Measurements from ENCODE around the gene YBEY.

The YBEY gene

DNA sequence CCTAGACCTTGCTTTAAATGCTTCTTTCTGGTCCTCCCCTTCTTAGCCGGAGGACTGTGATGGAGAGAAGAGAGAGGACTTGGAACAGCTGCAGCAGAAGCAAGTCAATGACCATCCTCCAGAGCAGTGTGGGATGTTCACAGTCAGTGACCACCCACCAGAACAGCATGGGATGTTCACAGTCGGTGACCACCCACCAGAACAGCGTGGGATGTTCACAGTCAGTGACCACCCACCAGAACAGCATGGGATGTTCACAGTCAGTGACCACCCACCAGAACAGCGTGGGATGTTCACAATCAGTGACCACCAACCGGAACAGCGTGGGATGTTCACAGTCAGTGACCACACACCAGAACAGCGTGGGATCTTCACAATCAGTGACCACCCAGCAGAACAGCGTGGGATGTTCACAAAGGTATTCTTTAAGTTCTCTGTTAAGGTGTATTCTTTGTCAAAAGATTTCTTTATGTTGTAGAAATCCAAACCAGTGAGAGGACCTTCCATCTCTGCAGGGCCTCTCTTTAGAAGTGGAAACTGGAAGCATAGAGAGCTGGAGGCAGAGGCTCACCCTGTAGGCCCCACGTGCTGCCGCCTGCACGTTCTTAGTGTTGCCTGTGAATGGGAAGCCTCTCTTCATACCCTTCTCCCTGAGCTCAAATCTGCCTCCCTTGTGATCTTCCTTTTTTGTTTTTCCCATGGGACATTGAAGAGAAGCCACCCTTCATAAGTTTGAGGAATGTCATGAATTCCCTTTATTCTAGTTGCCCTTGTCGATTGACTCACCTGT, 48.4 kb downstream of the YBEY start:
- DNase-seq: no peak

DNA sequence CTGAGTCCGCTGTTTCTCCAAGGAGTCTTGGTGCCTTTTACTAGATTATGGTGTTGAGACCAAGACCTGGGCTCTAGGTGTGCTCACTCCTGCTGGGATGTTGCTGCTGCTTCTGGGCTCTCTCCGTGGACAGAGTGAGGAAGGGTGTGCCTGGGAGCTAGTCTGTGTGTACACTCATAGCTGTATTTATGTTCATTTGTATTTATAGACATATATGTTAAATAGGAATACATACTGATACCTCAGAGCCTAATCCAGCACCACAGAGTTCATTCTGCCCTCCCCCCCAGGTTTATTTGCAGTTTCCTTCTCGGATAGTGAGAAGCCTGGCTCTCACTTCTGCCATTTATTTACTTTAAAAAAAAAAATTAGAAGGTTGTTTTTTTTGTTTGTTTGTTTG, 50.5 kb downstream of the YBEY start:
- DNase-seq: no peak

GRCh38 chr21:46340998-46341397, 54.9 kb downstream of the YBEY start:
- no peak for DNase-seq

- DNase-seq: no peak
Measured at GRCh38 chr21:46344219-46344915, 58.2 kb downstream of the YBEY start.

GRCh38 chr21:46345861-46346260, 59.7 kb downstream of the YBEY start:
- DNase-seq: no peak

GRCh38 chr21:46346296-46347202, 60.4 kb downstream of the YBEY start:
- no peak for DNase-seq

DNA sequence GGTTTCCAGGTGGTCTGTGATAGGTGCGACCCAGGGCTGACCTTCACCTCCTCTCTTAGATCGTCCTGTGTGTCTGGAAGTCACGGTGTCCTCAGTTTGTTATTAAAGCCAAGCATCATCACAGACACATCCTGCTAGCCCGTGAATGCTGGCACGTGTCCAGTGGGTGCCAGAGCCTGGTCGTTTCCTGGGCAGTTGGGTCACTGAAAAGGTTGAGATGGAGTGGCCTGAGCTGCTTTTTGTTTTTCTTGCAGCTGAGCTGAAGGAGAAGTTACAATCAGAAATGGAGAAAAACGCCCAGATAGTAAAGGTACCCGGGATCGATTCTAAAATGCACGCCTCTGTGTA, 61.0 kb downstream of the YBEY start:
- DNase-seq: no peak

Data from activated CD4-positive, alpha-beta T cell treated with anti-CD3 and anti-CD28 coated beads for 48 hours (primary cell).